GM18519 (cell line): Measurements from ENCODE around the gene PKM.

ENCODE experiments used
- ATAC-seq: cut with Tn5 transposase; IDR thresholded peaks from one replicate; pipeline ENCODE4 v1.9.1; 2021; ENCODE audit warnings: mild to moderate bottlenecking, moderate library complexity; ENCODE audit not compliant: unreplicated experiment, low FRiP score

PKM gene

GRCh38 chr15:72236381-72237003, 5.5 kb upstream of the PKM start:
- ATAC-seq = no peak

- no peak for ATAC-seq
These were observed 4.3 kb upstream of the PKM start for GRCh38 chr15:72235298-72235697.

GRCh38 chr15:72233769-72234168, 2.8 kb upstream of the PKM start:
- ATAC-seq = no peak

DNA sequence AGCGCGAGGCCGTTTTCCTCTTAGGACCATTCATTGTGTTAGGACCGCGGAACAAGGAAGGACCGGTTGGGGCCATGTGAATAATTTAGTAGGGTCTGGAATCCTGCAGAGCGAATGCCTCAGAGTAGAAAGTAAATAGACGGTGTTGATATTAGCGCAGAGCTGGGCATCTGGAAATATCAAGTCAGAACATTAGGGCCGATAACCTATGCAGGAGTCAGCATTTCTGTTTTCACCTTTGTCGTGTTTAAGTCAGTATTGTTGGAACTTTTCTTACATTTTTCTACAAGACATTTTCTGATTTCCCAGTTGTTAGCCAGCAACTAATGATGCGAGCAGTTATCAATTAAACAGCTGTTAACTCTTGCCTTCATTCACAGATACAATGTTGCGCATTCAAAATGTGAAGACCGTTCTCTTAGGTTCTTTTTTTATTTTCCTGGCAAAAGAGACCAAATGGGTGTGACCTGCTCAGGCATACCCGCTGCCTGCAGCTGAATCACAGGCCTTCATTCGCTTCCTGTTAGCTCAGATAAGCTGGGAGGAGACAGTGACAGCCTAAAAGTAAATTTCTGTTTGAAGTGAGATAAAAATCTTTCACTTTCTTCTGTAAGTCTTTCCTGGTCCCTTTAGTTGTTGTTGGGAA, 966 bp upstream of the PKM start:
- ATAC-seq = no peak

DNA sequence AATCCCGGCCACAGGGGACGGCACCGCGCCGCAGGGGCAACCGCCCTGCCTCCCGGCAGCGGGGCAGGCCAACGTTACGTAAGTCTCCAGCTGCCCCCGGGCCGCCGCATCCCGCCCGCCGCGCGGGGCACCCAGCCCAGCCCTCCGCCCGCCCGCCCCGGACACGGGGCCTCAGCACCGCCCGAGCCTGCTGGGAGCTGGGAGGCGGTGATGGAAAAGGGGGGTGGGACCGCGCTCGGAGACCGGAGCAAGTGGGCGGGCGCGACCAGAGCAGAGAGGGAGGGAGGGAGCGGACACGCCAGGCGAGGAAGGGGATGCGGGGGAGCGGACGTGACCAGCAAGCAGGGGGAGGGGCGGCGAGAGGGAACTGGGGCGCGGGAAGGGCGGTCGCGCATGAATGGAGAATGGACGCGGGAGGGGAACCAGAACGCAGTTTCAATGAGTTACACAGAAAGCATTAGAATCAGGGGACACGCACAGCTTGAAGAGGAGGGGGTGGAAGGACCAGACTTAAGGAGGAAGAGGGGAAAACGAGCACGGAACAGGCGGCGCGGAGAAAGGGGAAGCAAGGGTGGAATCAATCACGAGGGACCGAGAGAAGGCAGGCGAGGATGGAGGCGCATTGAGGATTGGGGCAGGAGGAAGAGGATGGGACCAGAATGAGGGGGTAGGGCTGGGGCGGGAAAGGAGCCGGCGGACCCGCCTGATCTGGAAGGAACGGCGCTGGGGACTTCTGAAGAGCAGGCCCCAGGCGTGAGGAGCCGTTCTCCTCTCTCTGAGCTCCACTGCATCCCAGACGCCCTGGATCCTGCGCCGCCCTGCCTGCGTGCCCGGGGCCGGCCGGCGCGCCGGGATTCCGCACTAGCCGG, 559 bp downstream of the PKM start:
- no peak for ATAC-seq

- ATAC-seq = no peak
These were observed 1.1 kb downstream of the PKM start for GRCh38 chr15:72229947-72230196.

- ATAC-seq = no peak
These were observed 1.7 kb downstream of the PKM start for GRCh38 chr15:72229076-72229946.

GRCh38 chr15:72227720-72228119, 3.3 kb downstream of the PKM start:
- no peak for ATAC-seq

DNA sequence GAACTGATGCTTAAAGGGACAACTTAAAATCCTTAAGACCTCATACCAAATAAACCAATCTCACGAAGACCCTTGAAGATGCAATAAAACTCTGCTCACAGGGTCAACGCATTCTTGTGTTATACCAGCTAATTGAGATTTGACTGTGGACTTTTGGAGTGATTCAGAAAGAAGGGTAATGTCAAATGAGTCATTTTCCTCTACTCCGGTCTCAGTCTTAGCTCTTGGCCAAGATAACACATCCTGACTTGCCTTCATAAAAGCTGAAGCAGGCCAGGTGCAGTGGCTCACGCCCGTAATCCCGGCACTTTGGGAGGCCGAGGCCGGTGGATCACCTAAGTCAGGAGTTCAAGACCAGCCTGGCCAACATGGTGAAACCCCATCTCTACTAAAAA, 3.8 kb downstream of the PKM start:
- no peak for ATAC-seq

- no peak for ATAC-seq
These were observed 7.7 kb downstream of the PKM start for GRCh38 chr15:72223278-72223677.

GRCh38 chr15:72222393-72222792, 8.6 kb downstream of the PKM start:
- ATAC-seq = no peak

DNA sequence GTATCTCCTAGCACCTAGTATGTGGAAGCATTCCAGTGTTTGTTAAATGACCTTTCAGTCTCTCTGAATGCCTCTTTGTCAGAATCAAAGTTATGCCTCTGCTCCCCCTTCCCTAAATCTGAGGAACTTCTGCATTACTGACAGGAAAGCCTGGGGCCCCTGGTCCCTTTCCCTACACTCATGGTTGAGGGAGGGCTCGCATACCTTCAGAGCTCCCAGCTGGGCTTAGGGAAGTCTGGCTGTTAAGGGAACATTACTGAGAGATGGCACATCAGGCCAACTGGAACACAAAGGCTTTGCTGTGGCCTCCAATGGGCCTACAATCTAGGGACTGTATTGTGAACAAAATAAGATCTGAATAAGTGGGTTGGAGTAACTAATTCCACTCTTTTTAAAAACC, 10.3 kb downstream of the PKM start:
- no peak for ATAC-seq

DNA sequence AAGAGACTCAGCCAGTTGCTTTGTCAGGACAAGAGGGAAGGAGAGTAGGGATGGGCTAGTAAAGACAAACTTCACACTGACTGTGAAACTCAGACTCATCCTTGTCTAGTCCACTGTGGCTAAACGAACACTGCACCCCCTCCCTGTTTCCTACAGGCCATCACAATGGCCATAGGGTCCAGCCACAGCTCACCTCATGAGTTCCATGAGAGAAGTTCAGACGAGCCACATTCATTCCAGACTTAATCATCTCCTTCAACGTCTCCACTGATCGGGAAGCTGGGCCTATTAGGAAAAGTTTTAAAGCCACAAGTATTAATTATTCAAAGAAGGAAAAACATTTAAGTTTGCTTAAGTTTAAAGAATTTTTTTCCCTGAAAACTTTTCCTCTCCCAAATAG, 13.8 kb downstream of the PKM start:
- ATAC-seq = no peak

GRCh38 chr15:72216079-72216478, 14.9 kb downstream of the PKM start:
- no peak for ATAC-seq

DNA sequence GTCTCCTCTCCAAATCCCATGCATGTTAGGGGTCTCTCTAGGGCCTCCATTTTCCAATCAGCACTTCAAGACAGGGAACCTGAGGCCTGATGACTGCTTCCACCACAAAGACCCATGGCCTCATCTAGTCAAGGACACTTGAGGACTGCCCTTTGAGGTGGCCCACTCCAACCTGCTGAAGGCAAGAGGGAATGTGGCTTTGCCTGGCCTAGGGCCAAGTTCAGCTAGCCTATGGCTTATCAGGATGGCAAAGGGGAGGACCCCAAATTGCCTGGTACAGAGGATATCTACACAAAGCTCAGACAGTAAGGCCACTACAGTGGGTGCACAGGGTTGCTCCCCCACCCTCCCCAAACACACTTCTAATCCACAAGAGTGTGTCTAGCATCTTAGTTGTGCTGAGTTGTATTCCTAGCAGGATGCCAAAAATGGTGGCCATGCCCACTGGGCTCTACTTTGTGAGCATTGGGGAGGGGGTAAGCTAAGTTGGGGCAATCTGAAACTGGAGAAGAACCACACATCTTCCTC, 23.4 kb downstream of the PKM start:
- no peak for ATAC-seq

GRCh38 chr15:72206677-72207000, 24.4 kb downstream of the PKM start:
- no peak for ATAC-seq

DNA sequence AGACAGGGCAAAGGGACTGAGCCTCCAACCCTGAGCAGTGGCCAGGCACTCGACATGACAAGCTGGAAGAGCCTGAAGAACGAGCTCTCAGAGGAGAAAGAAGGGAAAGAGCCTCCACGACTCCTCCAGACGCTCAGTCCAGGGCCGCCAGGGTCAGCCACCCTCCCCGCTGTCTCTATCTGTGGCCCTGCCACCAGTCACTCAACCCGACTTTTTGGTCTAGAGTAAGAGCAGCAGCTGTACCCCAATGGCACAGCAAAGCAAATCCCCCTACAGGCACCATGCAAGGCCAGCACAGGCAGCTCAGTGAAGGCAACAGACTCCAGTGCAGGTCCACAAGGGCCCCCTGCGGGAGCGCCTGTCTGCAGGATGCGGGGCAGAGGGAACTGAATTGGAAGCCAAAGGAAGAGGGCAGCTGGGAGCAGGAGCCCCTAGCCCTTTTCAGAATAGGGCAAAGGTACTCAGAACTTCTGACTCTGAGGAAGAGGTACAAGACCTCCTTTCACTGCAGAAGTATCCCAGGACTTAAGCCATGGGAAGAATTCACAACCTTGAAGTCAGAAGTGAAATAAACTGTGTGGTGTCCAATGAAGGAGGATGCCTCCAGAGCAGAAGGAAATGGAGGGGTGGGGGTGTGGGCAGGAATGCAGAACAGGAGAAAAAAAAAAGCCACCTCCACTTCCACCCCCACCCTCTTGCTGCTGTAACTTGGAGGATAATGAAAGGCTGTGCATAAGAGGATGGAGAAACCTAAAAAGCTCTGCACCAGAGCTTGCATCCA, 24.9 kb downstream of the PKM start:
- no peak for ATAC-seq

DNA sequence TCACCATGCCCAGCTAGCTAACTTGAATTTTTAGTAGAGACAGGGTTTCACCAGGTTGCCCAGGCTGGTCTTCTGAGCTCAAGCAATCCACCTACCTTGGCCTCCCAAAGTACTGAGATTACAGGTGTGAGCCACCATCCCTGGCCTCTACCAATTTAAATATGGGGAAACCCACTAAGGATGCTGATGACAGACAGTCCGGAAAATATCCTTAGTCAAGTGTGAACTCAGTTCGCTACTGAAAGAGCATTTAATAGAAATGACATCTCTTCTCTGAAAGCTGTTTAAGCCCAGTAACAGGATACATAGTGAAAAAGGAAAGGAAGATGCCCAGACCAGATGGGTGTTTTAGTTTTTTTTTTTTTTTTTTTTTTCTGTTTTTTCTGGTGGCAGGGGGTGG, 25.7 kb downstream of the PKM start:
- no peak for ATAC-seq

DNA sequence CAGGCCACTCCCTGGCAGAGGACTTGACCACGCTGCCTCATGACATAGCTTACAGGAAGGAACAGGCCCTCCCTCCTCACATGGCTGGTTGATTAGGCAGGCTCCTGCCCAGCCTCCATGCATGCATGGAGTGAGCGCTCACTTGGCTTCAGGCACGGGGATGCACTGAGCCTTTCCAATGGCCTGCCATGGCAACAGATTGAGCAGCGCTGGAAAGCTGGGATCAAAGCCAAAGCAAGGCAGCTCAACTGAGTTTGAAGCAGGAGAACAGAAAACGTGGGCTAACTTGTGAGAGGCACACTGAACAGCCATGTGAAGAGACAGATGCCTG, 27.5 kb downstream of the PKM start:
- ATAC-seq = no peak

DNA sequence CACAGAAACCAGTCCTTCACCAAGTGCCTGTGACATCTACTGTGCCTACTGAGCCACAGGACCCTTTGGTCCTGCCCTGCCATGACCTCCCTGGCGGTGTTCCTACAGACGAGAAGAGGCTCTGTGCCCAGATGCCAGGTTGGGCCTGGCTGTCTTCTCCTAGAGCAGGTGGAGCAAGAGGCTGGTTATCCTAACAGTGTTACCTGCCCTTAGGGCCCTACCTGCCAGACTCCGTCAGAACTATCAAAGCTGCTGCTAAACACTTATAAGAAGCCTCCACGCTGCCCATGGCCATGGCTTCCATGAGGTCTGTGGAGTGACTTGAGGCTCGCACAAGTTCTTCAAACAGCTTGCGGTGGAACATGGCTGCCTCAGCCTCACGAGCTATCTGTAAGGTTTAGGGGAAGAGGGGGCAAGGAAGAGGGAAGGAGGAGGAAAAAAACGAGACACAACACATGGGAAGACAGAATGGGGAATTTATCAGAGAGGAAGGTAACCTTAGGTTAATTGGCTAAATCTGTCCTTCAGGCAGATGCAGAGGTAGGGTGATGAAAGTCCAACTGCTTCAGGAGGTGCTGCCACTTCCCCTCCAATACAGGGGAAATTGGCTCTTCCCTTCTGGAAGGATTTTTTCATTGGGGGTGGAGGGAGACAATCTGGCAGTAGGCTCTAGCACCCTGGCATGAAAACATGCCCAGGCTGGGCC, 28.0 kb downstream of the PKM start:
- no peak for ATAC-seq
